Prostate gland (tissue), 2 donors: ENCODE results near the gene HCFC1R1. TPM values are rescaled to one million over a fixed set of nuclear protein-coding genes. Genes with fewer than 3 reads are reported as not detected.
"Not testable (repeated sequence)": the region's sequence is repeated elsewhere in the genome, so short reads cannot be mapped to it uniquely, and the experiment has no call there.

ENCODE experiments used
- DNase-seq: peaks from one replicate; pipeline ENCODE4 v3.0.0-alpha.2; 2019; ENCODE audit warnings: low spot score
- H3K27ac ChIP-seq, 2 donors: fragments of 200-600 bp; sonication (generic); 2 replicates each; pipeline ENCODE4 v1.5.1; 2017 to 2019
- H3K27me3 ChIP-seq: fragments of 200-600 bp; sonication (generic); replicated peaks from 2 replicates; pipeline ENCODE4 v1.5.1; 2019; ENCODE audit not compliant: insufficient read depth
- H3K36me3 ChIP-seq, 2 donors: fragments of 200-600 bp; sonication (generic); 1 replicate in 1 of 2; 2 replicates in 1 of 2; pipeline versions ENCODE4 v1.5.1 to v1.8.1; 2017 to 2019
- H3K4me1 ChIP-seq: fragments of 200-600 bp; sonication (generic); replicated peaks from 2 replicates; pipeline ENCODE4 v1.5.1; 2019
- H3K4me3 ChIP-seq, 2 donors: fragments of 200-600 bp; sonication (generic); 2 replicates each; pipeline ENCODE4 v1.5.1; 2017 to 2019
- H3K9me3 ChIP-seq: fragments of 200-600 bp; sonication (generic); 2 replicates; pipeline ENCODE4 v1.5.1; 2017
- POLR2A ChIP-seq: fragments of 450-650 bp; IDR thresholded peaks from one replicate; pipeline ENCODE4 v1.6.1; 2016; ENCODE audit warnings: antibody characterized with exemption, mild to moderate bottlenecking
- POLR2AphosphoS5 ChIP-seq: sonication (generic); formaldehyde crosslinking; IDR thresholded peaks from one replicate; pipeline ENCODE4 v1.6.1; 2017; ENCODE audit warnings: antibody characterized with exemption
- WGBS: methylation state at CpG from one replicate; pipeline ENCODE4 v1.1.5; 2018; 5-methylcytosine and 5-hydroxymethylcytosine counted together
- intact Hi-C: fragments of 100-400 bp; cut with DNase I; formaldehyde crosslinking; loops from one replicate; pipeline ENCODE4 v1.14.2; 2022
- total RNA-seq, 2 donors: library from RNA; depleted of rRNA; stranded (reverse); fragments of >200 nt; gene quantifications; one replicate each; pipeline ENCODE4 v1.1.0, GENCODE V29; 2016
- TF ChIP-seq, protein P1 (sequence below), 4 experiments: fragments of 200-600 bp in 2 of 4; fragments of 450-650 bp in 2 of 4; sonication (generic) in 2 of 4; IDR thresholded peaks; 1 replicate in 3 of 4; 2 replicates in 1 of 4; pipeline ENCODE4 v1.5.1; 2016 to 2019; ENCODE audit warnings: antibody characterized with exemption in 4 of 4, mild to moderate bottlenecking in 2 of 4, moderate library complexity in 2 of 4

The HCFC1R1 gene
- total RNA-seq, 2 donors from 2014 or later, result 52.4 to 67.0 TPM

- 2% methylated on average over 55 of the region's 67 CpGs for WGBS
- Histone ChIP-seq H3K4me3 (peak overlapping the region; percentile 92 to 93), H3K27ac (peak overlapping the region; percentile 74 to 76), H3K27me3 (no peaks in the 10 kb centered on the region), H3K36me3 (no peaks in the 10 kb centered on the region), H3K4me1 (peaks cover 7% of the 10 kb centered on the region), H3K9me3 (no peaks in the 10 kb centered on the region)
- DNase-seq, result peak; percentile 72
- intact Hi-C loops, result loop anchor here (5.0 kb wide), 1 partner anchor 68 kb away; no protein-coding TSS in a partner anchor
- TF ChIP-seq POLR2AphosphoS5 (peak; percentile 66), POLR2A (peak; percentile 19)
- TF ChIP-seq, protein P1, sequence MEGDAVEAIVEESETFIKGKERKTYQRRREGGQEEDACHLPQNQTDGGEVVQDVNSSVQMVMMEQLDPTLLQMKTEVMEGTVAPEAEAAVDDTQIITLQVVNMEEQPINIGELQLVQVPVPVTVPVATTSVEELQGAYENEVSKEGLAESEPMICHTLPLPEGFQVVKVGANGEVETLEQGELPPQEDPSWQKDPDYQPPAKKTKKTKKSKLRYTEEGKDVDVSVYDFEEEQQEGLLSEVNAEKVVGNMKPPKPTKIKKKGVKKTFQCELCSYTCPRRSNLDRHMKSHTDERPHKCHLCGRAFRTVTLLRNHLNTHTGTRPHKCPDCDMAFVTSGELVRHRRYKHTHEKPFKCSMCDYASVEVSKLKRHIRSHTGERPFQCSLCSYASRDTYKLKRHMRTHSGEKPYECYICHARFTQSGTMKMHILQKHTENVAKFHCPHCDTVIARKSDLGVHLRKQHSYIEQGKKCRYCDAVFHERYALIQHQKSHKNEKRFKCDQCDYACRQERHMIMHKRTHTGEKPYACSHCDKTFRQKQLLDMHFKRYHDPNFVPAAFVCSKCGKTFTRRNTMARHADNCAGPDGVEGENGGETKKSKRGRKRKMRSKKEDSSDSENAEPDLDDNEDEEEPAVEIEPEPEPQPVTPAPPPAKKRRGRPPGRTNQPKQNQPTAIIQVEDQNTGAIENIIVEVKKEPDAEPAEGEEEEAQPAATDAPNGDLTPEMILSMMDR (IDR thresholded peaks at IDR 0.05), result peak; percentile 86 to 98 (median 97)
Observed at GRCh38 chr16:3059041-3059722, 35.4 kb upstream of the HCFC1R1 start.

DNA sequence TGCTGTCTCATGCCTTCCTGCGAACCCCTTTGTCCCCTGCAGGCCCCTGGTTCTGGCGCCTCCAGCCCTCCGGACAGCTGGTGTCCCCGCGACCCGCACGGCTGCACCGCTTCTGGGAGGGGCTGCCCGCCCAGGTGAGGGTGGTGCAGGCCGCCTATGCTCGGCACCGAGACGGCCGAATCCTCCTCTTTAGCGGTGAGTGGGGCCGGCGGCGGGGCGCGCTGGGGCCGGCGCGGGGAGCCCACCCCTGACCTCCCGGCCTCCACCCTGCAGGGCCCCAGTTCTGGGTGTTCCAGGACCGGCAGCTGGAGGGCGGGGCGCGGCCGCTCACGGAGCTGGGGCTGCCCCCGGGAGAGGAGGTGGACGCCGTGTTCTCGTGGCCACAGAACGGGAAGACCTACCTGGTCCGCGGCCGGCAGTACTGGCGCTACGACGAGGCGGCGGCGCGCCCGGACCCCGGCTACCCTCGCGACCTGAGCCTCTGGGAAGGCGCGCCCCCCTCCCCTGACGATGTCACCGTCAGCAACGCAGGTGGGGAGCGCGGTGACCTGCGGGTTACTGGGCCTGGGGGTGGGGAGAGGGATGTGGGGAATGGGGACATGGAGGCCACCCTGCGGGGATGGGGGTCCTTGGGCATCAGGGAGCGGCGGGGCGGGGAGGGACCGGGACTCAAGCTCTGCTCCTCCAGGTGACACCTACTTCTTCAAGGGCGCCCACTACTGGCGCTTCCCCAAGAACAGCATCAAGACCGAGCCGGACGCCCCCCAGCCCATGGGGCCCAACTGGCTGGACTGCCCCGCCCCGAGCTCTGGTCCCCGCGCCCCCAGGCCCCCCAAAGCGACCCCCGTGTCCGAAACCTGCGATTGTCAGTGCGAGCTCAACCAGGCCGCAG, 34.6 kb upstream of the HCFC1R1 start:
- no peaks in the 10 kb centered on the region for H3K9me3 ChIP-seq
- peak; percentile 47 for DNase-seq
- H3K36me3 ChIP-seq, result no peaks in the 10 kb centered on the region
- peak overlapping the region; percentile 74 to 76 for H3K27ac ChIP-seq
- TF ChIP-seq POLR2A, result no peak
- TF ChIP-seq, protein P1 (IDR thresholded peaks at IDR 0.05), result peak in 1 of 4 experiments; percentile 26
- H3K27me3 ChIP-seq, result no peaks in the 10 kb centered on the region
- intact Hi-C loops, result loop anchor here (5.0 kb wide), 1 partner anchor 69 kb away; no protein-coding TSS in a partner anchor
- WGBS, result 12% methylated on average over 35 of the region's 77 CpGs
- H3K4me3 ChIP-seq, result peak overlapping the region; percentile 92 to 93
- H3K4me1 ChIP-seq, result peaks cover 7% of the 10 kb centered on the region

DNA sequence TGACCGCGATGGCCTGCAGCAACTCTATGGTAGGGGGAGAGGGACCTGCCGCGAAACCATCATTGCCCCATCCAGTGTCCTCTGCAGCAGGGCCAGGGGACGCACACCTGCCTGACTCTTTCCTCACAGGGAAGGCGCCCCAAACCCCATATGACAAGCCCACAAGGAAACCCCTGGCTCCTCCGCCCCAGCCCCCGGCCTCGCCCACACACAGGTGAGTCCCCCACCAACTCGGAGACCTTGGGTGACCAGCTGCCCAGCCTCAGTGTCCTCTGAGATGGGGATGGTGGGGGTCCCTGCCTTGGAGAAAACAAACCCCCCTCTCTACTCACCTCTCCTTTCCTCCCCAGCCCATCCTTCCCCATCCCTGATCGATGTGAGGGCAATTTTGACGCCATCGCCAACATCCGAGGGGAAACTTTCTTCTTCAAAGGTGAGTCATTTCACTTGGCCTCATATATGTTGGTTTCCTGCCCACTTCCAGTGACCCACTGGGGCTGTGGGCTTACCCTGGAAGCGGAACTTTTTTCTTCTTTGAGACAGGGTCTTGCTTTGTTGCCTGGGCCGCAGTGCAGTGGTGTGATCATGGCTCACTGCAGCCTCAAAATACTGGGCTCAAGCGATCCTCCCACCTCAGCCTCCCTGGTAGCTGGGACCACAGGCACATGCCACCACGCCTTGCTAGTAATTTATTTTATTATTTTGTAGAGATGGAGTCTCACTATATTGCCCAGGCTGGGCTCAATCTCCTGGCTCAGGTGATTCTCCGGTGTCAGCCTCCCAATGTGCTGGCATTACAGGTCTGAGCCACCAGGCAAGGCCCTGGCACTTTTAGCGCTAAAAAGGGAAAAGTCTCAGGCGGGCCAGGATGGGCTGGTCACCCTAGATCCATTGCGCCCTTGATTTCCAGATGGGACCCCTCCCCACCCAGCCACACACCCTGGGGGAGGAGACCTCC, 33.7 kb upstream of the HCFC1R1 start:
- no peak for DNase-seq
- H3K27me3 ChIP-seq, result no peaks in the 10 kb centered on the region
- intact Hi-C loops, result loop anchor here (5.0 kb wide), 1 partner anchor 70 kb away; no protein-coding TSS in a partner anchor
- peaks cover 7% of the 10 kb centered on the region for H3K4me1 ChIP-seq
- no peaks in the 10 kb centered on the region for H3K9me3 ChIP-seq
- 94% methylated on average over 20 of the region's 22 CpGs for WGBS
- TF ChIP-seq POLR2AphosphoS5 (no peak), POLR2A (no peak)
- TF ChIP-seq, protein P1 (IDR thresholded peaks at IDR 0.05), result no peak
- H3K4me3 ChIP-seq, result no peak overlapping the region
- H3K27ac ChIP-seq, result no peak overlapping the region
- H3K36me3 ChIP-seq, result no peaks in the 10 kb centered on the region

GRCh38 chr16:3056336-3057180, 32.8 kb upstream of the HCFC1R1 start:
- Histone ChIP-seq H3K4me3 (no peak overlapping the region), H3K9me3 (no peaks in the 10 kb centered on the region), H3K36me3 (no peaks in the 10 kb centered on the region), H3K27ac (no peak overlapping the region), H3K4me1 (peaks cover 7% of the 10 kb centered on the region), H3K27me3 (no peaks in the 10 kb centered on the region)
- 86% methylated on average over 19 of the region's 19 CpGs for WGBS
- no peak for DNase-seq
- TF ChIP-seq POLR2A (no peak), POLR2AphosphoS5 (no peak)
- TF ChIP-seq, protein P1 (IDR thresholded peaks at IDR 0.05), result no peak
- intact Hi-C loops, result loop anchor here (5.0 kb wide), 1 partner anchor 71 kb away; no protein-coding TSS in a partner anchor

- WGBS, result 62% methylated on average over 9 of the region's 9 CpGs
- H3K9me3 ChIP-seq, DNase-seq, H3K27ac ChIP-seq, H3K27me3 ChIP-seq, H3K4me1 ChIP-seq, H3K4me3 ChIP-seq, H3K36me3 ChIP-seq: not testable (repeated sequence)
- intact Hi-C loops, result loop anchor here (5.0 kb wide), 1 partner anchor 72 kb away; no protein-coding TSS in a partner anchor
Observed at GRCh38 chr16:3055734-3056115, 32.0 kb upstream of the HCFC1R1 start.
